Measurements from ENCODE around the gene SKP1.

Gene SKP1

DNA sequence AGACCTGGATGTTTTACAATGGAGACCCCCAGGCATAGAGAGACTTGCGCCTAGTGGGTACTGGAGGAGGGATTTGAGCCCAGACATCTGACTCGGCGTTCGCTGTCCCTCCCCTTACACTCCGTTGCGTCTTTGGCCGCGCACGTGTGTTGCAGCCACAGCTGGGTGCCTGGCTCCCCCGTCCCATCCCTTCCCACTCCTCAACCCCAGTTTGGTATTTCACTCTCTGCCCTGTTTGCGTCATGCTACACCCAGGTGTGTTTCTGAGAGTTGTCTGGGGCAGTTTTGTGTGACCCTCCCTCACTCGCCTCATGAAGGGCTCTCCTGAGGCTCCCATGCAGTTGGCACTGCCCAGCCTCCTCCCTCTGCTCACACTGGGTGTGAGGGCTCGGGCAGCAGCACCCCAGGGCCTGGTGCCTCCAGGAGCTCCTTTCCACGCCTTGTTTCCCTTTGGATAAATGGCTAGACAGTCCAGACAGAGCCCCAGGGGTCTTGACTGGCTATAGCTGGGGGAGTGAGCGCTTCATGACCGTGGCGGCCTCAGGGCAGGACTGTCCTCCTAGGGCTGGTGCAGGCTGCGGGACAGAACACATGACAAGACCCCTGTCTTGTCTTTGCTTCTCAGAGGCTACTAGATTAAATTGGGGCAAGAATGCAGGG, 48.6 kb downstream of the SKP1 start:
- DNase-seq: no peak

DNA sequence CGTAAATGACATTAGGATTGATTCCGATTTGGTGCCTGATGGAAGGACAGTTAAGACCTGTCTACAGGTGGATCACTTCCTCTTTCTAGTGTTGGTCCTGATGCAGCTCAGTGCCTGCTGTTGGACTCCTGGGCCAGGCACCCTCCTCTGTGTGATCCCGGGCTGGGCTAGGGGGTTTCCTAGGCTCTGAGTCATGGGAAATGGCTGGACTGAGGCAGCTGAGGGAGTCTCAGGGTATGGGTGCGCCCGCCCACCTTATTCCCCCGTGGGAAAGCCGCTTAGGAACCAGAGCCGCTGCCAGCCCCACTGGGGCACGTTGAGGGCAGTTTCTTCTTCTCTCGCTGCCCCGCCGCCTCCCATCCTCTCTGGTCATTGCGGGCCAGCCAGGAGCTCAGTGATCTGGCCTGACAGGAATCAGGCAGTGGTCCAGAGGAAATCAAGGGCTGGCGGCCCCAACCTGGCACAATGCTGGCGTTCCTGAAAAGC, 49.3 kb downstream of the SKP1 start:
- peak; percentile 31 for DNase-seq

DNA sequence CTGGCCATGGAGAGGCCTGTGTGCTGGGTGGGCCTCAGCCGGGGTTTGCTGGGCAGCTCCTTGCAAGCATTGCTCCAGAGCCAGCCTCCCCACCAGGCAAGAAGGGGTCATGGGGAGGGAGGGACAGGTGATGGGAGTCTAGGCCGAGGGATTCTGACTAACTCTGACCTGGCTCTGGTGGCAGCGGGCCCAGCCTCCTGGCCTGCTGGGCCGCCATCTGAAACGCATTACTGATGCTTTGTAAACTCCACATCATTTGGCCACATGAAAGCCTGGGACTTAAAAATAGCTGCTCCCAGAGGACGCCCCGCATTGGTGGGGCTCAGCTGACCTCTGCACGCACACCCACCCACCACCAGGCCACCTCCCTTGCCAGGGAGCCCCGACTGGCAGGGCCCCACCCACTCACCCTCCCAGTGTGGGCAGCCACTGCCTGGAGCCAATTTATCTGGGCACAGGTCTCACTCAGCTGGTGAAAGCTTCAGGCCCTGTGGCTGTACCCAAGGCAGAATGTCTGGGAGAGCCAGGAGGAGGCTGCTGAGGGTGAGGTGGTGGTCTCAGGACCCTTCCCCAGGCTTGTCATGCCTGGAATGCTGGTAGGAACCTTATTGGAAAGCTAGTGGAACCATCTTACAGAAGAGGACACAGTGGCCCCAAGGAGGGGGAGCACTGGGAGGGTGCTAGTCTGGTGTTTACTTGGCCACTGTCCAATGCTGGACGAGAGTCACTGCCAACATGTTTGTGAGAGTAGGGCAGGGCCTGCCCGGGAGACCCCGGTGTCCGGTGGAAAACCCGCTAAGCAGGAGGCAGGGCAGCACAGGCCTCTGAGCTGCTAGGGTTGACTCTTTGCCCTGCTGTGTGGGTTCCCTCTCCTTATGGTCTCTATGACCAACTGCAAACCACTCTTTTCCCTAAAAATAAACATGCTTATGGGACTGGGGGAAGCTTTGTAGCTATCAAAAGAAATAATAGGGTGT, 51.4 kb downstream of the SKP1 start:
- DNase-seq: no peak

DNA sequence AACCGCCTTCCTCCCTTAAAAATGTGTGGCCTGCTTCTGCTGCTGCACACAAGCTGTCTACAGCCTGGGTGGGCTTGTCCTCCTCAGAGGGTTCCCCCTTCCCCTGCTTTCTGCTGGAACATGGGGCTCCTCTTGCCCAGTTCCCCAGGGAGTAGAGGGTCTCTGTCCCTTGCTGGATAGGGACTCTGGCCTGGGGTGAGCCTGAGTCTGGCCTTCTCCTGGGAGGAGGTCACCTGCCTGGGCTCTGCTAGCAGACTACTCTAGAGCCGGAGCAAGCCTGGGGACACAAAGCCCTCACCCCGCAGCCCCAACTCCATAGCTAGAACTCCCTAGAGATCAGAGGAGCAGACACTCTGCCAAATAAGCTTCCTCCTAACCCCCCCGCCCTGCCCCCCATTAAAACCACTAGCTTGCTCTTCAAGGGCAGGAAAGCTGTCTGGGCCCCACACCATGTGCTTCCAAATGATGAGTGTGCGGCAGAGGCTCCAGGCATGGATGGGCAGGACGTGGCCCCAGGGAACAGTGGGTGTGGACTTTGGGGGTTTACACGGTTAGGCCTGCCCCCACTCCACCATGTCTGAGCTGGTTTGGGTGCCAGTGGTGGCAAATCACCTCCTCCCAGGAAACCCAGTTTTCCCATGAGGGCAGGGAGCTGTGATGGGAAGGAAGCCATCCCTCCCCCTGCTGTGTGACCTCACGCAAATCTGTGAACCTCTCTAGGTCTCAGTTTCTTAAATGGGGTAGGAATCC, 52.3 kb downstream of the SKP1 start:
- DNase-seq: no peak

DNA sequence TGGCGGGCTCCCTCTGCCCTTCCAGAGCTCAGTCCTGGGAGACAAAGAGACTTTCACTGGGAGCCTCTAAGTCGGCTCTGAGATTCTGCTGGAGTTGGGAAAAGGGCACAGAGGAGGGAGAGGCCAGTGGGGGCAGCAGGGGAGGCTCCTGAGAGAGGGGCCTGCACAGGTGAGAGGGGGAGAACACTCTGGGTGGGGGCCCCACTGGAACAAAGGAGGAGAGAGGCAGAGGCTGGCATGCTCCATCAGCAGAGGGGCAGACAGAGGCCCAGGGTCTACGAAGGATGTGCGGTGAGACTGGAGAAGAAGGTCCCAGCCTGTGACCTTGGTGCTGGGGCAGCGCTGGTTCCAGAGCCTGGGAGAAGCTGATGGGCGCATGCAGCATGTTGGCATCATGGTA, 53.4 kb downstream of the SKP1 start:
- DNase-seq: no peak

DNA sequence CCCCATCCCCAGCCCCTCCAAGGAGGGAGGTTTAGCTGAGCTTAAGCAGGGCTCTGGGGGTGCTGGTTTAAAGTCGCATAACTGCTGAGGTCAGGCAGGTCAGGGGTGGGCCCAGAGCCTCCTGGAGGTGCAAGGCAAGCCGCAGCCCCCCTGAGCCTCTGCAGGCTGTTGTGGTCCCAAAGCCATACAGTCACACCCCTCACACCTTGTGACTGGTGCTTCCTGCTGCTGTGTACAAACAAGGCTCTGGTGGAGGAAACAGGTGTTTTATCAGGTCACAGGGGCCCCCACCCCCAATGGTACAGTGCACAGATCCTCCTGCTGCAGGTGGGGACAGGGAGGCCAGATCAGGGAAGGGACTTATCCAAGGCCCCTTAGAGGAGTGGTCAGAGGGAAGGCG, 54.2 kb downstream of the SKP1 start:
- DNase-seq: no peak

DNA sequence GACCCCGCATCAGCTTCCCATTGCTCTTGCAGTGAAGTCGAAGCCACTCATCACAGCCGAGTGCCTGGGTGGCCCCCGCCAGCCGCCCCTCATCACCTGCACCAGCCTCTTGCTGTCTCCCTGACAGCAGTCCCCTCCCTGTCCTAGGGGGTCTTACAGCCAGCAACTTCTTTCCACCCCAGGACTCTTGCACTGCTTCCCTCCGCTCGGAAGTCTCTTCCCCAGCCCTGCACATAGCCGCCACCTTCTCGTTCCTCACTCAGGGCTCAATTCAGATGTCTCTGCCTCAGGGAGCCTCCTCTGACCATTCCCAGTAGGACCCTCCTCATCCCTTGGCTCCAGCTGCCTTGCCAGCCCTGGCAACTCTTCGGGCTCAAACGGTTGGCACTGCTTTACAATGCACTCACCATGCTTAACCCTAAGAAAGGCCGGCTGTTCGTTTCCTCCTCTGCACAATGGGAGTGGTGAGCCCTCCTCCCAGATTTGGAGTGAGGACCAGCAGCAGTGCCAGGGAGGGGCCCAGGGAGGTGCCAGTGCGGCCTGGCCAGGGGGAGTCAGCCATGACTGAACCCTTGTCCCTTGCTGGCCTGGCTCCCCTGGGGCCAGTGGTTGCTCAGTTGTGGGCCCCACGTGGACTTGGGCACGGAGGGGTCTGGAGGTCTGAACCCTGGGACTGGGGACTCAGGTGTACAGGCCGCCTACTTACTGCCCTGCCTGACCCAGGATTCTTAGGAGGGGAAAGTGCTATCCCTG, 56.2 kb downstream of the SKP1 start:
- no peak for DNase-seq

DNA sequence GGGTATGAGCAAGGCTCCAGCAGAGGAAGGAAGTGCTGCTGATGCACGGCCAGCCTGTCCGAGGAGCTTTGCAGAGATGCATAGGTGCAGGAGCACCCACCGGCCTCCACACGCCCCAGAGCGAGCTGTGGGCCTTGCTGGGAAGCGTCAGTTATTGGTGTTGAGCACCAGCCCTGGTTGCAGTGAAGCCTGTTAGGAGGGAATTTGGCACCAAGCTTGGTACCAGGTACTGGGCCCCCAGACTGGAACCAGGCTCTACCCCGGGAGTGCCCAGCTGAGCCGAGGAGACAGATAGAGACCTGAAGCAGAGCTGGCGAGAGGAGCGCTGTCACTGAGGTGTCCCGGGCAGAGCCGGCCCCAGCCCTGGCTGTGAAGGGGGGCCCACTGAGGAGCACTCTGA, 57.0 kb downstream of the SKP1 start:
- DNase-seq: no peak

DNA sequence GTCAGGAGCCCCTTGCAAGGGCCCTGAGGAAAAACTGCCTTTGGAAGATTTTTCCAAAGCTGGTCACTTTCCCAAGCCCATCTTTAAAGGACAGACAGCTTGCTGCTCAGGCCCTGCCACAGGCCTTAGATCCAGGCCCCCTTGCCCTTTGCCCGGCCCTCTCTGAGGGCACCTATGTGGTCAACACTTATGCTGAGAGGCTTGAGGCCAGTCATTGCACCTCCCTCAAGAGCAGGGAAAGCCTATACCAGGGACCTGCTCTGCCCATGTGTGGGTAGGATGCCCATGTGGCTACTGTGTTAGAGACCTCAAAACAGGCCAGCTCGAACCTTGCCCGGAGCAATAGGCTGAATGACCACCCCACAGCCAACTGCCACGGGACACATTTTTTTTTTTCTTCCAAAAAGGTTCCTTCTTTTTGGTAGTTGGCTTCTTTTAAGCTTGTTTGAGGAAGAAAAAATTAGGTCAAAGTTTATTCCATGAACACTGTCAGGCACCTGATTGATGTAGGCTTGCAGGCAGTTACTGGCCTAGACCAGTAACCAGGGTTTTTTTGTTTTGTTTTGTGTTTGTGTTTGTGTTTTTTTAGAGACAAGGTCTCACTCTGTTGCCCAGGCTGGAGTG, 58.4 kb downstream of the SKP1 start:
- no peak for DNase-seq

DNA sequence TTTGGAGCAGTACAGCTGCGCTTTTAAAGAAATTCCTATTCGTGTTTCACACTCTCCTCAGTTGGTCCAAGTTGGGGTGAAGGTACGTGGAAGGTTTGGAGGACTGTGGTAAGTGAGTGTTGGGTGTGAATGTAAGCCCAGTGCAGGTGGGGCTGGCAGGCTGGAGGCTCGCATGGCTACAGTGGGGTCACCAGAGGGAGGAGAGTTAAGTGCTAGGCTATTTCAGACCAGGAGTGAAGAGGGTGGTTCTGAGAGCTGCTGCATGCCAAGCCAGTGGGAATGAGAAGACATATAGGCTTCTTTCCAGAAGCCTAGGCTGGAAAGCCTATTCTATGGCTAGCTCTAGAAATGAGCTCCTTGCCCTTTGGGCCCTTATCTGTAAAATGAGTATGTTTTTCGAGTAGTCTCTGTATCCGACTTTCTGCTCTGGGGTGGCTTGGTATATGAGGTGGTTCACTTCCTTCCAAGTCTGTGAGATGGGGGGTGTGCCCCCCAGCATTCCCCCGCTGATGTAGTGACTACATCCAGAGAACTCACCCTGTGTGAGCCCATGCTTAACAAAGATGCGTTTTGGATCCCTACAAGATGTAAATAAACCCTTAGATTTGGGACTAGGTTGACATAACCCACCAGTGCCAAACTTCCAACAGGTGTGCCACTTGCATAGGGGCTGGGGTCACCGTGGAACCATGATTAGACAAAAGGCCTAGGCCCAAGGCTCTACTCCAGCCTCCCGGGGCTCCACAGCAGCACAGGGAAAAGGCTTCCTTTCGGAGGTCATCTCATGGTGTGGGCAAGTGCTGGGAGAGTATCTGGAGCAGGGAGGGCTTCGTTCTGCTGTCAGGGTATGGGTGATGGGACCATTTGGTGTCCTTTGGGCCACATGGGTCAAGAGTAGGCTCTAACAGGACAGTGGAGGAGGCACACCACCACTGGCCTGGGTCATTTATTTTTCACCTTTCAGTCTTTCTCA, 59.7 kb downstream of the SKP1 start:
- DNase-seq: no peak

DNA sequence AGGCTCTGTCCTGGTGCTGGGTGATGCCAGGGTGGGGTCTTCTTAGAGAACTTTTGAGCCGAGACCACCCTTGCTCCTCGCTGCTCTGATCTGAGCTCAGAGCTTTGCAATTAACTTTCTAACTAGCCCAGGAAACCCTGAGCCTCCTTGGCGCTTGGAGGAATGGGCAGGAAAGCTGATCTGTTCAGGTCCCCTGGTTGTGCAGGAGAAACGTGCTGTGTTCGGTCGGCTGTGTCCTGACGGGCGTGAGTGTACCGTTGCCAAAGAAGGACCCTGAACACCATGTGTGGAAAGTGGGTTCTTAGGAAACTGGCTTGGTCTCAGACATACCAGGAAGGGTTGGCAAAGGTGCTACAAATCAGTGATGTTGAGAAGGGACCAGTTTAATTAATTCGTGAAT, 60.5 kb downstream of the SKP1 start:
- no peak for DNase-seq

DNA sequence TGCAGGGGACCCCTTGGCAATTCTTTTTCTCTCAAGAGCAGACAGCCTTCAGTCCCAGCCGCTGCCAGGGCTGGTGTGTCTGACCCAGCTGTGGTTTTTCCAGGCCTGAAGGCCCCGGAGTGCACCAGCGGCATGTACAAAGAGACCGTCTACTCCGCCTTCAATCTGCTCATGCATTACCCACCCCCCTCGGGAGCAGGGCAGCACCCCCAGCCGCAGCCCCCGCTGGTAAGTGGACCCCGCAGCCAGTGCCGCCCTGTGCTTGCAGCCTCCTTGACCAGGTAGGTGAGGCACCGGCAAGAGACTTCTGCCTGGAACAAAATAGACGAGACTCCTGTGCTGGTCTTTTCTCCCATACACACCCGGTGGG, 61.0 kb downstream of the SKP1 start:
- DNase-seq: no peak

DNA sequence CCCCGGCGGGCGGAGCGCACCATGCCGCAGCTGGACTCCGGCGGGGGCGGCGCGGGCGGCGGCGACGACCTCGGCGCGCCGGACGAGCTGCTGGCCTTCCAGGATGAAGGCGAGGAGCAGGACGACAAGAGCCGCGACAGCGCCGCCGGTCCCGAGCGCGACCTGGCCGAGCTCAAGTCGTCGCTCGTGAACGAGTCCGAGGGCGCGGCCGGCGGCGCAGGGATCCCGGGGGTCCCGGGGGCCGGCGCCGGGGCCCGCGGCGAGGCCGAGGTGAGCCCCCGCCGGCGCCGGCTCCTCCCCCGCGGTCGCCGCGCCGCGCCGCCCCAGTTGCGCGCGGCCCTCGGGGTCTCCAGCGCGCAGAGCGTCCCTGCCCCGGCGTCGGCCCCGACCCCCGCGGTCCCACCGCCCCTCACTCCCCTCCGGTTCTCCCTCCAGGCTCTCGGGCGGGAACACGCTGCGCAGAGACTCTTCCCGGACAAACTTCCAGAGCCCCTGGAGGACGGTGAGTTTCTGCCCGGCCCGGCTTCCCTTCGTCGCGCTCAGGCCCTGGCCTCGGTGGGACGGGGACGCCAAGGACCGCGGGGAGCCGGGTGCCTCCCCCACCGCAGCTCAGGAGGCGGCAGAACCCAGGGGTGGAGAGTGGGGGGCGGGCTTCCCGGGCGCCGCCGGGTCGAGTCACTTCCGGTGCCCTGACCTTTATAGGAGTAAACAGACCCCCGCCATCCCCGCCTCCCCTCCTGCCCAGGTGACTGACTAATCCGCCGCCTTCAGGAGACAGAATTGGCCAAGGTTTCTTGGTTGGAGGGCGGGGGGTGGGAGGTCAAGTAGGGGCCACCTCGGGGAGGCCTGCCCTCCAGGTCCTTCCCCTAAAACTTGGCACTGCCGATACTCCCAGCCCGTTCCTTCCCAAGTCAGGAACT, 61.6 kb downstream of the SKP1 start:
- DNase-seq: no peak

DNA sequence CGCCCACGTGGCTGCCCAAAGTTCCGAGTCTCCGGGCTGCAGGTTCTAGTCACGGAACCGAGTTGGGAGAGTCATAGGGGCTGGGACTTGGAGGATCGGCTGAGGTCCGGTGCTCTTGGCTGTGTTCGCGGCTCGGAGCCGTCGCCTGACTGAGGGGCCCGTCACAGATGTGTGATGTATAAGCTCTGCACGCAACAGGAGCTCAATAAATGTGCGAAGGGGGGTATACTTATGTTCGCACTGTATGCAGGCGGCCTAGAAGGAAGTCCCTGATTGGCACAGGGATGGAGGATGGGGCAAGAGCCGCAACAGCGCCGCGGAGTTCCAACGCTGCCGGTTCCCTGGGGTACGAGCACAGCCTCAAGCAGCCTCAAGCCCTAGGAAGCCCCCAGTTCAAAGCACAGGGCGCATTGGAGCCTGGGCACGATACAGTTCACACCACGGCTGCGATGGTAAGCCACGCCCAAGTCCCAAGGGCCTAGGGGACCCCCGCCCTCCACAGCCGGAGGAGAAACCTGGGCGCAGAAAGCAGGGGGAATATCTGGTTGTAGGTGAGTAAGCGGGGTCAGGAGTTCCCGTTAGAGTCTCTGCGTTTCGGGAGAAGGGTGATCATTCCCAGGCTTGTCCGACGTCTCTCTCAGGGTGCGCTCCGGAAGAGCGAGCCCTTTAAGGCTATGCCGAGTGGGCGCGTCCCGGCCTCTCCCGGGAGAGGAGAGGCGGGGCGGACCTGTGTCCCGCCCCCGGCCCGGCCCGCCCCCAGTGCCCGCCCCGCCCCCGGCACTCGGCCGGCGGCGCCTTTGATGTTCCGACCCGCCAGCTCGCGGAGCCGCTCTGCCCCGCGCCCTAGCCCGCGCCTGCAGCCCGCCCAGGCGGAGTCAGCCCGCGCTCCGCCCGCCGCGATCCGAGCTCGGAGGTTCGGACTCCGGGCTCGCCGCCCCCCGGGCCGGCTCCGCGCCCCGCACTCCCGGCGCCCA, 62.6 kb downstream of the SKP1 start, which contains the start of gene TCF7:
TCF7 (plus strand) TSS at position 780 of the 974 bp plus-strand sequence. CDS start 226 bp downstream, outside the sequence.
- DNase-seq: peak; percentile 85

DNA sequence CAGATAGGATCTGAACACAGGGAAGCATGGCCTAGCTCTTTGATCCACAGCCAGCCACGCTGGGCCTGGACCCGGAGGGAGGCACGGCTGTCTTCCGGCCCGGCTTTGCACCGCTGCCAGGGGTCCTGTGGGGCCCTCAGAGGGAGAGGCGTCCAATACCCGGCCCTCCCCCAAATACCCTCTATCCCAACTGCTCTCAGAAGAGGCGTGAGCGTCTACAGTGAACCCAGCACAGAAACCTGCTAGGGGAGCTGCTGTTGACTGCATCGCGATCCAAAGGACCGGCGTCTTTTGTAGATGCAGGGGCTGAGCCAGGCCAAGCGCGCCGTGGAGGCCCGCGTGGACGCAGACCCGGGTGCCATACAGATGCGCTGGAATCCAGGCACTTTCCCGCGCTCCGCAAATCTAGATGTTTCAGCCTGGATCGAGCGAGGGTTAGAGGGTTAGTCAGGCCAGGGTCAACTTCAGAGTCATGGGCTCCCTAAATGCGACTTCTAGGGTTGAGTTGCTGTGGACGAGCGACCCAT, 63.3 kb downstream of the SKP1 start:
- DNase-seq: no peak

DNA sequence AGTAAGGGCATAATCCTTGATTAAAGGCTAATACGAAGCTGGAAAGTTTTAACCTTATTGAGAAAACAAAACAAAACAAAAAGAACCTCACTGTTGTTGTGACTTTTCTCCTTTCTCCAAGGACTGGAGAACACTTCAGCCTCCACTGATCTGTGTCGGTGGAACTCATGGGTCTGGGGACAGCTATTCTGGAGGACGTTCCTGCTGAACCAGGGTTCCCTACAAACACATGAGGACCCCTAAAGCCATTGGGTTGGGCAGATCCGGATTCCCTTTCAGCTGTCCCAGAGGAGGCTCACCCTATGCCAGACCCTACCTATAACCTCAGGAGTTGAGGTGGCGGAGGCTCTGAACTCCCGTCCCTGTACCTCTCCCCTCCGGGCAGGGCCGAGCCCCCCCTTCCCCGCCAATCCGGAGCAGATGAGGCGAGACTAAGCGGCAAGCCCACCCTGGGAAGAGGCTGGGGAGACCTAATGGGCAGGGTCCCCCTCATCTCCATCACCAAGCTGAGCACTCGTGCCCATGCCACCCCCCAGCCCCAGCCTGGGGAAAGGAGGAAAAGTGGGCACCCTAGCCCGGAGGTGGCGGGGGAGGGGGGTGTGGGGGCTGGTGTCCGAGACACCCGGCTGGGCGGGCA, 63.9 kb downstream of the SKP1 start:
- no peak for DNase-seq
